BE2C (cell line): Measurements from ENCODE around the gene CCDC117.
"Not testable (repeated sequence)": the region's sequence is repeated elsewhere in the genome, so short reads cannot be mapped to it uniquely, and the experiment has no call there.

Source experiments
- DNase-seq: peaks from one replicate; pipeline ENCODE4 v3.0.0-alpha.2; 2020
- H3K27me3 ChIP-seq: fragments of 250-450 bp; sonication (Bioruptor Pico); 2 replicates; pipeline ENCODE4 v1.5.1; 2020; ENCODE audit warnings: mild to moderate bottlenecking
- H3K36me3 ChIP-seq: fragments of 250-450 bp; sonication (Bioruptor Pico); 2 replicates; pipeline ENCODE4 v1.5.1; 2020; ENCODE audit warnings: mild to moderate bottlenecking
- H3K4me1 ChIP-seq: fragments of 250-450 bp; sonication (Bioruptor Pico); 2 replicates; pipeline ENCODE4 v1.5.1; 2020
- H3K4me3 ChIP-seq: 2 replicates; pipeline ENCODE4 v1.5.1; 2011; ENCODE audit warnings: low read depth, low read length
- H3K9me3 ChIP-seq: fragments of 250-450 bp; sonication (Bioruptor Pico); 2 replicates; pipeline ENCODE4 v1.5.1; 2020
- TF ChIP-seq, protein P1 (sequence below): IDR thresholded peaks from 2 replicates; pipeline ENCODE4 v1.5.1; 2012; ENCODE audit warnings: mild to moderate bottlenecking, low read depth, low read length

Gene CCDC117

DNA sequence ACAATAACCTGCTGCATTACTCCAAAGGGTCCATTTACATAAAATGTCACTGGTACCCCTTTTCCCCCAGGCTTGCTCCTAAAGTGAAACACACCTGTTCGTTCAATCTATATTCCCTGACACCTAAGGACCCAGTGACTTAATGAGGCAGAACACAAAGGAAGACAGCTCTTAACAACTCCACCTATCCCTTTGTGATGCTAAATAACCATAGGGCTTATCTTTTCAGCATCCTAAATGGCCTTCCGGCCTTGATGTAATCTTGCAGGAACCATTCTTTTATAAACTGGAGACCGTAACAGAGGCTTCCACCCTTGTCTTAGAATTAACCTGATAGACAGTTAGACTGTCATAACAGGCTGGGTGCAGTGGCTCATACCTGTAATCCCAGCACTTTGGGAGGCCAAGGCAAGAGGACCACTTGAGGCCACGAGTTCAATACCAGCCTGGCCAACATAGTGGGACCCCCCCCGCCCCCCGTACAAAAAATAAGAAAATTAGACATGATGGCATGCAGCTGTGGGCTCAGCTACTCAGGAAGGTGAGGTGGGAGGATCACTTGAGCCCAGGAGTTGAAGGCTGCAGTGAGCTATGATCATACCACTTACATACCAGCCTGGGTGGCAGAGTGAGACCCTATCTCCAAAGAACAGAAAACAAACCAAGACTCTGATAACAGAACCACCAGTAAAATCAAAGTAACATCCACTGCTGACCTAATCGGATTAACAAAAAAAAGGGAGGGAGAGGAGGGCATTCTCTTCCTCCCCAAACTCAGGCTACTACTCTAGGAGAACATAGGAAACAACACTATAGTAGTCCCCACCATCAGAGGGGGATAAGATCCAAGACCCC lies 36.0 kb upstream of the CCDC117 start:
- Histone ChIP-seq H3K9me3 (no peaks in the 10 kb centered on the region), H3K4me1 (no peaks in the 10 kb centered on the region), H3K27me3 (no peaks in the 10 kb centered on the region), H3K36me3 (peaks cover 11% of the 10 kb centered on the region; the same call in 1 of the 2 replicates), H3K4me3 (no peak overlapping the region)
- TF ChIP-seq, protein P1, sequence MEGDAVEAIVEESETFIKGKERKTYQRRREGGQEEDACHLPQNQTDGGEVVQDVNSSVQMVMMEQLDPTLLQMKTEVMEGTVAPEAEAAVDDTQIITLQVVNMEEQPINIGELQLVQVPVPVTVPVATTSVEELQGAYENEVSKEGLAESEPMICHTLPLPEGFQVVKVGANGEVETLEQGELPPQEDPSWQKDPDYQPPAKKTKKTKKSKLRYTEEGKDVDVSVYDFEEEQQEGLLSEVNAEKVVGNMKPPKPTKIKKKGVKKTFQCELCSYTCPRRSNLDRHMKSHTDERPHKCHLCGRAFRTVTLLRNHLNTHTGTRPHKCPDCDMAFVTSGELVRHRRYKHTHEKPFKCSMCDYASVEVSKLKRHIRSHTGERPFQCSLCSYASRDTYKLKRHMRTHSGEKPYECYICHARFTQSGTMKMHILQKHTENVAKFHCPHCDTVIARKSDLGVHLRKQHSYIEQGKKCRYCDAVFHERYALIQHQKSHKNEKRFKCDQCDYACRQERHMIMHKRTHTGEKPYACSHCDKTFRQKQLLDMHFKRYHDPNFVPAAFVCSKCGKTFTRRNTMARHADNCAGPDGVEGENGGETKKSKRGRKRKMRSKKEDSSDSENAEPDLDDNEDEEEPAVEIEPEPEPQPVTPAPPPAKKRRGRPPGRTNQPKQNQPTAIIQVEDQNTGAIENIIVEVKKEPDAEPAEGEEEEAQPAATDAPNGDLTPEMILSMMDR: no peak
- DNase-seq: no peak

DNA sequence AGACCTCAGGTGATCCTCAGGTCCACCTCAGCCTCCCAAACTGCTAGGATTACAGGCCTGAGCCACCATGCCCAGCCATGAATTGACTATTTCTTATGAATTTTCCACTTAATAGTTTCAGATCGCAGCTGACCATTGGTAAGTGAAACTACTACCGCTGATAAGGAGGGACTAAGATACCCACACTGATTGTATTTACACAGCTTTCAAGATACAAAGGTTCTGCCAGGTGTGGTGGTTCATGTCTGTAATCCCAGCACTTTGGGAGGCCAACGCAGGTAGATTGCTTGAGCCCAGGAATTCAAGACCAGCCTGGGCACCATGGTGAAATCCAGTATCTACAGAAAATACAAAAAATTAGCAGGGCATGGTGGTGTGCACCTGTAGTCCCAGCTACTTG lies 34.8 kb upstream of the CCDC117 start:
- Histone ChIP-seq H3K9me3 (no peaks in the 10 kb centered on the region), H3K36me3 (peaks cover 11% of the 10 kb centered on the region; the same call in 1 of the 2 replicates), H3K27me3 (no peaks in the 10 kb centered on the region), H3K4me3 (no peak overlapping the region), H3K4me1 (no peaks in the 10 kb centered on the region)
- TF ChIP-seq, protein P1: no peak
- no peak for DNase-seq

DNA sequence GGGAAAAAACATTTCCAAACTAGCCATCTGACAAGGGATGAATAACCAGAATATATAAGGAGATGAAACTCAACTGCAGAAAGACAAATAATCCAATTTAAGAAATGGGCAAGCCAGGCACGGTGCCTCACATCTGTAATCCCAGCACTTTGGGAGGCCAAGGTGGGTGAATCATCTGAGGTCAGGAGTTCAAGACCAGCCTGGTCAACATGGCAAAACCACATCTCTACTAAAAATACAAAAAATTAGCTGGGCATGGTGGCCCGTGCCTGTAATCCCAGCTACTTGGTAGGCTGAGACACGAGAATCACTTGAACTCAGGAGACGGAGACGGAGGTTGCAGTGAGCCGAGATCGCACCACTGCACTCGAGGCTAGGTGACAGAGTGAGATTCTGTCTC lies 33.6 kb upstream of the CCDC117 start:
- H3K27me3 ChIP-seq, H3K9me3 ChIP-seq, H3K4me3 ChIP-seq, H3K36me3 ChIP-seq, DNase-seq, H3K4me1 ChIP-seq: not testable (repeated sequence)

GRCh38 chr22:28741200-28741784 lies 31.2 kb upstream of the CCDC117 start:
- DNase-seq: no peak
- Histone ChIP-seq H3K27me3 (no peaks in the 10 kb centered on the region), H3K36me3 (peaks cover 18% of the 10 kb centered on the region), H3K9me3 (no peaks in the 10 kb centered on the region), H3K4me3 (peak overlapping the region; percentile 95), H3K4me1 (no peaks in the 10 kb centered on the region)
- TF ChIP-seq, protein P1: no peak

DNA sequence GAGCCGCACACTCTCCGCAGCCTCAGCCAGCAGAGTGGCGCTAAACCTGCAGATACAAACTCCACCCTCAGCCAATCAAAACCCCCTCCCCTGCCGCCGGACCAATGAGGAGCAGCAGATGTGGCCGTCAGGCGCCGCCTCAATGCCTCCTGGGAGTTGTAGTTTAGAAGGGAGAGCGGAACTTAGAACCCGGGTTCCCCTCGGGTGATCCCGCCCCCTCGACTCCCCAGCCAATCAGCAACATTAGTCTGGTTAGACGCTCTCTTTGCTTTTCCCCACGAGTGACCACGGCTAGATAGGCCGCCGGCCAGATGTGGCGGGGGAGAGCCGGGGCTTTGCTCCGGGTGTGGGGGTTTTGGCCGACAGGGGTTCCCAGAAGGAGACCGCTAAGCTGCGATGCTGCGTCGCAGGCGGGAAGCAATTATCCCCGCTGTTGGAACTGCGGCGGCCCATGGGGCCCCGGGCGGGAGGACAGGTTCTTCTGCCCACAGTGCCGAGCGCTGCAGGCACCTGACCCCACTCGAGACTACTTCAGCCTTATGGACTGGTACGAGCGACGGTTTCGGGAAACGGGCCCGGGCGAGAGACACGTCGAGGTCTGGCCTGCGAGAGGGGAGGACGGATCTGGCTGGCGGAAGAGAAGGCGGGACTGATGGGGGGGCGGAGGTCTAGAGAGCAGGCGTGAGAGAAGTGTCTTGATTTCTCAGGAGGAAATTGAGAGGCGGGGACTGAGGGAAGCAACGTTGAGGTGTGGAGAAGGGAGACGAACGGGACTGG lies 30.5 kb upstream of the CCDC117 start, which contains the start of the genes CHEK2 and HSCB:
CHEK2 (minus strand) TSS at position 36 of the 777 bp plus-strand sequence. CDS start 7,099 bp downstream, outside the sequence.
HSCB (plus strand) TSS at position 255 of the 777 bp plus-strand sequence; CDS start at position 312, 57 bp downstream.
- Histone ChIP-seq H3K4me3 (peak within 1 kb of the TSS; percentile 95), H3K27me3 (no peaks in the 10 kb centered on the region), H3K4me1 (no peaks in the 10 kb centered on the region), H3K36me3 (peaks cover 24% of the 10 kb centered on the region), H3K9me3 (no peaks in the 10 kb centered on the region)
- TF ChIP-seq, protein P1: 0 out of 2 replicates have a peak, but pooled peaks have one; percentile 7
- peak; percentile 99 for DNase-seq

GRCh38 chr22:28742562-28742962 lies 29.9 kb upstream of the CCDC117 start:
- no peaks in the 10 kb centered on the region for H3K9me3 ChIP-seq
- no peaks in the 10 kb centered on the region for H3K27me3 ChIP-seq
- H3K4me1 ChIP-seq: no peaks in the 10 kb centered on the region
- DNase-seq: no peak
- TF ChIP-seq, protein P1: no peak
- peak overlapping the region; percentile 95 for H3K4me3 ChIP-seq
- peaks cover 30% of the 10 kb centered on the region for H3K36me3 ChIP-seq
